ENCODE results near the gene ADGRB3. TPM values are rescaled to one million over a fixed set of nuclear protein-coding genes. Genes with fewer than 3 reads are reported as not detected.

ADGRB3 gene
- total RNA-seq, 1 donor from 2014 or later = 8.9 TPM

DNA sequence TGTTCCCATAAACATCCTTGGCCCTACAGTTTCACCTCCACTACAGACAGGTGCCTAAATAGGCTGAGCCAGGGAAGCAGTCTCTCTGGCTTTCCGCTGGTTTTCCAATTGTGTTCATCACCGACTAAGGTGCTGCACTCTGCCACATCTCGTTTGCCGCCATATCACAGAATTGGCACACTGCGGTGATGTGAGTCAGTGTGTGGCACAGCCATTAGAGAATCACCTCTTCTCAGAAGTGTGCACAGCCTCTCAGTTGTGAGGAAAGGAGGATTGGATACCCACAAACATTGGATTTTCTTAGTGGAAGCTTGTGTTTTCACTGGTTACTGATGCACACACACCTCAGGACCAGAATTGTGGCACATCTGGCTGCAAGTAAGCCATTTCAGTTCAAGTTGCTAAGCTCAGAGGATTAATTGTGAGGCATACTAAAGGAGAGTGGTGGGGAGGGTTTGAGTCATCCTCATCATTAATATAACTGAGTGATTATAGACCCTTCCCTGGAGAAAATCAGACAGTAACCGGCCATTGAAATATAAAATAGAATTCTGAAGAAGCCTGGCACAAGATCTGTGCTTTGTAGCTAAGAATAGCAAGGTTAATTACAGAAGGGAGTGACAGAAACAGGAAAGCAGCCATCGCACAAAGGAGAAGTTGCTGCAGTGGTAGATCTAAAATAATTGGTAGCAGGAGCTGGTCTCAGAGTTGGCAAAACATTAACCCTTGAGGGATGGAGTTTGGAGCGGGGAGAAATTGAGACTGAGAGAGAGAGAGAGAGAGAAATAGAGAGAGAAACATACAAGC, 654.8 kb downstream of the ADGRB3 start:
- no peaks in the 10 kb centered on the region for H3K27me3 Mint-ChIP-seq (ENCODE audit: unreplicated experiment)
- H3K4me1 Mint-ChIP-seq (ENCODE audit: unreplicated experiment) = no peaks in the 10 kb centered on the region
- DNase-seq (ENCODE audit: extremely low spot score, unreplicated experiment) = no peak
- H3K27ac Mint-ChIP-seq (ENCODE audit: unreplicated experiment) = no peak overlapping the region
- no peaks in the 10 kb centered on the region for H3K36me3 Mint-ChIP-seq (ENCODE audit: unreplicated experiment)
- H3K4me3 Mint-ChIP-seq (ENCODE audit: unreplicated experiment) = no peak overlapping the region
- TF ChIP-seq, protein P1, sequence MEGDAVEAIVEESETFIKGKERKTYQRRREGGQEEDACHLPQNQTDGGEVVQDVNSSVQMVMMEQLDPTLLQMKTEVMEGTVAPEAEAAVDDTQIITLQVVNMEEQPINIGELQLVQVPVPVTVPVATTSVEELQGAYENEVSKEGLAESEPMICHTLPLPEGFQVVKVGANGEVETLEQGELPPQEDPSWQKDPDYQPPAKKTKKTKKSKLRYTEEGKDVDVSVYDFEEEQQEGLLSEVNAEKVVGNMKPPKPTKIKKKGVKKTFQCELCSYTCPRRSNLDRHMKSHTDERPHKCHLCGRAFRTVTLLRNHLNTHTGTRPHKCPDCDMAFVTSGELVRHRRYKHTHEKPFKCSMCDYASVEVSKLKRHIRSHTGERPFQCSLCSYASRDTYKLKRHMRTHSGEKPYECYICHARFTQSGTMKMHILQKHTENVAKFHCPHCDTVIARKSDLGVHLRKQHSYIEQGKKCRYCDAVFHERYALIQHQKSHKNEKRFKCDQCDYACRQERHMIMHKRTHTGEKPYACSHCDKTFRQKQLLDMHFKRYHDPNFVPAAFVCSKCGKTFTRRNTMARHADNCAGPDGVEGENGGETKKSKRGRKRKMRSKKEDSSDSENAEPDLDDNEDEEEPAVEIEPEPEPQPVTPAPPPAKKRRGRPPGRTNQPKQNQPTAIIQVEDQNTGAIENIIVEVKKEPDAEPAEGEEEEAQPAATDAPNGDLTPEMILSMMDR (IDR thresholded peaks at IDR 0.05) = no peak
- H3K9me3 Mint-ChIP-seq (ENCODE audit: unreplicated experiment) = no peaks in the 10 kb centered on the region

GRCh38 chr6:69293471-69293870, 658.4 kb downstream of the ADGRB3 start:
- Mint-ChIP-seq H3K27ac (ENCODE audit: unreplicated experiment) (no peak overlapping the region), H3K27me3 (ENCODE audit: unreplicated experiment) (no peaks in the 10 kb centered on the region), H3K9me3 (ENCODE audit: unreplicated experiment) (no peaks in the 10 kb centered on the region), H3K4me3 (ENCODE audit: unreplicated experiment) (no peak overlapping the region), H3K36me3 (ENCODE audit: unreplicated experiment) (no peaks in the 10 kb centered on the region), H3K4me1 (ENCODE audit: unreplicated experiment) (no peaks in the 10 kb centered on the region)
- TF ChIP-seq, protein P1 (IDR thresholded peaks at IDR 0.05) = no peak
- no peak for DNase-seq (ENCODE audit: extremely low spot score, unreplicated experiment)

- Mint-ChIP-seq H3K4me1 (ENCODE audit: unreplicated experiment) (no peaks in the 10 kb centered on the region), H3K27me3 (ENCODE audit: unreplicated experiment) (no peaks in the 10 kb centered on the region), H3K36me3 (ENCODE audit: unreplicated experiment) (no peaks in the 10 kb centered on the region), H3K27ac (ENCODE audit: unreplicated experiment) (no peak overlapping the region), H3K4me3 (ENCODE audit: unreplicated experiment) (no peak overlapping the region), H3K9me3 (ENCODE audit: unreplicated experiment) (no peaks in the 10 kb centered on the region)
- no peak for DNase-seq (ENCODE audit: extremely low spot score, unreplicated experiment)
- TF ChIP-seq, protein P1 (IDR thresholded peaks at IDR 0.05) = no peak
Observed at GRCh38 chr6:69294407-69294806, 659.3 kb downstream of the ADGRB3 start.

GRCh38 chr6:69294862-69295261, 659.8 kb downstream of the ADGRB3 start:
- Mint-ChIP-seq H3K9me3 (ENCODE audit: unreplicated experiment) (no peaks in the 10 kb centered on the region), H3K27ac (ENCODE audit: unreplicated experiment) (no peak overlapping the region), H3K4me3 (ENCODE audit: unreplicated experiment) (no peak overlapping the region), H3K36me3 (ENCODE audit: unreplicated experiment) (no peaks in the 10 kb centered on the region), H3K27me3 (ENCODE audit: unreplicated experiment) (no peaks in the 10 kb centered on the region), H3K4me1 (ENCODE audit: unreplicated experiment) (no peaks in the 10 kb centered on the region)
- DNase-seq (ENCODE audit: extremely low spot score, unreplicated experiment) = no peak
- TF ChIP-seq, protein P1 (IDR thresholded peaks at IDR 0.05) = no peak

DNA sequence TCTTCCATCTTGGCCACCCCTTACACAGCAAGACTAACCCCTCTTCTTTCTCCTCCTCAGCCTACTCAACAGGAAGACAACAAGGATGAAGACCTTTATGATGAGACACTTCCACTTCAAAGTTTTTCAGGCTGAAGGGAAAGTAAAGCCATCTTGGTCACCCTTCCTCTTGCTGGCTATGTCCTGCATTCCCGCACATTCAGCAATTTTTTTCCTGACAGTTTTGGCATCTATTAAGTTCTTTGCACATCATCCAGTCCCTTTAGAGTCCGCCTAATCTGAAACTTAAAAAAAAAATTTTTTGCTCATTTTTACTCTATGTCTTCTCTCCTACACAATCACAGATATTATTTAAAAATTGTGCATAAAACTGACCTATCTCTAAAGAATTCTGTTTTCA, 668.3 kb downstream of the ADGRB3 start:
- Mint-ChIP-seq H3K9me3 (ENCODE audit: unreplicated experiment) (no peaks in the 10 kb centered on the region), H3K27ac (ENCODE audit: unreplicated experiment) (no peak overlapping the region), H3K36me3 (ENCODE audit: unreplicated experiment) (no peaks in the 10 kb centered on the region), H3K27me3 (ENCODE audit: unreplicated experiment) (peaks cover 3% of the 10 kb centered on the region), H3K4me1 (ENCODE audit: unreplicated experiment) (no peaks in the 10 kb centered on the region), H3K4me3 (ENCODE audit: unreplicated experiment) (no peak overlapping the region)
- TF ChIP-seq, protein P1 (IDR thresholded peaks at IDR 0.05) = no peak
- no peak for DNase-seq (ENCODE audit: extremely low spot score, unreplicated experiment)

Data from osteocyte (in vitro differentiated cells).